ENCODE data around the gene CASP8.

The CASP8 gene

GRCh38 chr2:201260302-201260800, at the start of gene CASP8:
TSS of gene CASP8 (plus strand) at chr2:201260536. CDS start at chr2:201266487, 5,951 bp downstream.
- peaks cover 2% of the 10 kb centered on the region; the same call in 1 of the 2 replicates for H3K4me1 ChIP-seq (ENCODE audit: control insufficient read depth, insufficient read depth, low read length)
- H3K9me3 ChIP-seq (ENCODE audit: control insufficient read depth, insufficient read depth, low read length): no peaks in the 10 kb centered on the region
- no peak for DNase-seq (ENCODE audit: low read depth, low spot score)
- H3K27ac ChIP-seq (ENCODE audit: low read length): no peak within 1 kb of the TSS
- H3K36me3 ChIP-seq (ENCODE audit: control insufficient read depth, insufficient read depth, low read length): no peaks in the 10 kb centered on the region
- WGBS (ENCODE audit: insufficient coverage, insufficient read length): no CpG with 5 or more reads among the region's 10 CpGs
- no peaks in the 10 kb centered on the region for H3K27me3 ChIP-seq (ENCODE audit: control insufficient read depth, insufficient read depth, low read length)
- H3K4me3 ChIP-seq (ENCODE audit: low read length): no peak within 1 kb of the TSS

GRCh38 chr2:201215963-201216362, 44.4 kb upstream of the CASP8 start:
- no CpG with 5 or more reads among the region's 4 CpGs for WGBS (ENCODE audit: insufficient coverage, insufficient read length)
- H3K27ac ChIP-seq (ENCODE audit: low read length): no peak overlapping the region
- DNase-seq (ENCODE audit: low read depth, low spot score): no peak
- no peaks in the 10 kb centered on the region for H3K36me3 ChIP-seq (ENCODE audit: control insufficient read depth, insufficient read depth, low read length)
- H3K27me3 ChIP-seq (ENCODE audit: control insufficient read depth, insufficient read depth, low read length): no peaks in the 10 kb centered on the region
- no peaks in the 10 kb centered on the region for H3K9me3 ChIP-seq (ENCODE audit: control insufficient read depth, insufficient read depth, low read length)
- H3K4me1 ChIP-seq (ENCODE audit: control insufficient read depth, insufficient read depth, low read length): no peaks in the 10 kb centered on the region
- H3K4me3 ChIP-seq (ENCODE audit: low read length): no peak overlapping the region

DNA sequence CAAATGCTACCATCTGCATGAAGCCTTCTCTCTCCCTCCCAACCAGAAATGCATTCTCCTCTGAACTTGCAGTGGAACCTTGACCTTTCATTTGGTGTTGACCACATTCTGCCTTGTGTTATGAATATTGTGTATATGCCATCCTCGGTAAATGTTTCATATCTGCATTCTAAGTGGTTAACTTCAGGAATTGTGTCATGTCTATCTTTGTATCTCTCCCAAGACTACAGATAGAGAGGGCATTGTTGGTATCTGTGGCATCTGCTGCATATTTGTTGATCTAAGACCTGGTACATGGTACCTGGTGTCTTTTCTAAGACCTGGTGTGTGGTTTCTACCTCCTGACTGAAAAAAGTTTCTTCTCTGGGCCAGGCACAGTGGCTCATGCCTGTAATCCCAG, 43.4 kb upstream of the CASP8 start:
- no CpG with 5 or more reads among the region's 1 CpG for WGBS (ENCODE audit: insufficient coverage, insufficient read length)
- Histone ChIP-seq H3K4me3 (ENCODE audit: low read length) (no peak overlapping the region), H3K27me3 (ENCODE audit: control insufficient read depth, insufficient read depth, low read length) (no peaks in the 10 kb centered on the region), H3K9me3 (ENCODE audit: control insufficient read depth, insufficient read depth, low read length) (no peaks in the 10 kb centered on the region), H3K36me3 (ENCODE audit: control insufficient read depth, insufficient read depth, low read length) (no peaks in the 10 kb centered on the region), H3K4me1 (ENCODE audit: control insufficient read depth, insufficient read depth, low read length) (no peaks in the 10 kb centered on the region), H3K27ac (ENCODE audit: low read length) (no peak overlapping the region)
- DNase-seq (ENCODE audit: low read depth, low spot score): no peak

- no peaks in the 10 kb centered on the region for H3K9me3 ChIP-seq (ENCODE audit: control insufficient read depth, insufficient read depth, low read length)
- no peak for DNase-seq (ENCODE audit: low read depth, low spot score)
- no peak overlapping the region for H3K27ac ChIP-seq (ENCODE audit: low read length)
- H3K4me3 ChIP-seq (ENCODE audit: low read length): no peak overlapping the region
- WGBS (ENCODE audit: insufficient coverage, insufficient read length): no CpG with 5 or more reads among the region's 6 CpGs
- no peaks in the 10 kb centered on the region for H3K4me1 ChIP-seq (ENCODE audit: control insufficient read depth, insufficient read depth, low read length)
- H3K27me3 ChIP-seq (ENCODE audit: control insufficient read depth, insufficient read depth, low read length): no peaks in the 10 kb centered on the region
- H3K36me3 ChIP-seq (ENCODE audit: control insufficient read depth, insufficient read depth, low read length): no peaks in the 10 kb centered on the region
These were observed 41.6 kb upstream of the CASP8 start for GRCh38 chr2:201218780-201219179.

DNA sequence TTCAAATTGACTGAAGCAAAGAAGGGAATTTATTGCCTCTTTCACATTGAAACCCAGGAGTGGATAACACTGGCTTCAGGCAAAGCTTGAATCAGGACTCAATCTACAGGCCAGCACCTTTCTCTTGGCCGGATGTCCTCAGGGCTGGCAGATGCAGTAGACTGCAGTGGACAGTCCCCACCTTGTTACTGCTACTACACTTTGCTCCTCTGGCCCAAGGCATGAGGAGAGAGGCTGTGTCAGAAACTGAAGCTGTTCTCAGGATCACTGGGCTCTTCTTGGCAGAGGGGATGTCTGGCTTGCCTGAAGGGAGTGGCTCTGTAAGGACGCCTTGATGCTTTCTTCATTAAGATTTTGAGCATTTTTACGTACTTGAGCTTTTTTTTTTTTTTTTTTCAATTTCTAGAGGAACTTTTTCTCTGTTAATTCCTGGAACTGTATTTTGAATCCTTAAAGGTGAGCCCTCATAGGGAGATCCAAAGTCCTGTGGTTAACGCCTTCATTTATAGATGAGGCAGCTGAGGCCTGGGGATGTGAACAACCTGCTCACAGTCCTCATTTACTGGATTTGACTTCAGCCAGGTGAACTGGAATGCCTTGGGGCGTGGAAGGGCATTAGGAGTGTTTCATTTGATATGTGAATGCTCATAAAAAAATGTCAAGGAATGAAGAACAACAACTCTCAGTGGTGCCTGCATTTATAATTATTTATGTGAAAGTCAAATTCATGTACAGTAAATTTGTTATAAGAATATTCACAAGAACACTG, 40.8 kb upstream of the CASP8 start:
- no peak for DNase-seq (ENCODE audit: low read depth, low spot score)
- no peaks in the 10 kb centered on the region for H3K9me3 ChIP-seq (ENCODE audit: control insufficient read depth, insufficient read depth, low read length)
- WGBS (ENCODE audit: insufficient coverage, insufficient read length): no CpG with 5 or more reads among the region's 5 CpGs
- no peaks in the 10 kb centered on the region for H3K27me3 ChIP-seq (ENCODE audit: control insufficient read depth, insufficient read depth, low read length)
- H3K36me3 ChIP-seq (ENCODE audit: control insufficient read depth, insufficient read depth, low read length): no peaks in the 10 kb centered on the region
- no peak overlapping the region for H3K4me3 ChIP-seq (ENCODE audit: low read length)
- no peak overlapping the region for H3K27ac ChIP-seq (ENCODE audit: low read length)
- H3K4me1 ChIP-seq (ENCODE audit: control insufficient read depth, insufficient read depth, low read length): no peaks in the 10 kb centered on the region

GRCh38 chr2:201220102-201220570, 40.2 kb upstream of the CASP8 start:
- no CpG with 5 or more reads among the region's 4 CpGs for WGBS (ENCODE audit: insufficient coverage, insufficient read length)
- H3K4me1 ChIP-seq (ENCODE audit: control insufficient read depth, insufficient read depth, low read length): no peaks in the 10 kb centered on the region
- no peaks in the 10 kb centered on the region for H3K9me3 ChIP-seq (ENCODE audit: control insufficient read depth, insufficient read depth, low read length)
- no peak for DNase-seq (ENCODE audit: low read depth, low spot score)
- no peak overlapping the region for H3K27ac ChIP-seq (ENCODE audit: low read length)
- H3K27me3 ChIP-seq (ENCODE audit: control insufficient read depth, insufficient read depth, low read length): no peaks in the 10 kb centered on the region
- H3K36me3 ChIP-seq (ENCODE audit: control insufficient read depth, insufficient read depth, low read length): no peaks in the 10 kb centered on the region
- H3K4me3 ChIP-seq (ENCODE audit: low read length): no peak overlapping the region

- WGBS (ENCODE audit: insufficient coverage, insufficient read length): no CpG with 5 or more reads among the region's 8 CpGs
These were observed 37.0 kb upstream of the CASP8 start for GRCh38 chr2:201223089-201224073.

GRCh38 chr2:201228271-201228911, 31.9 kb upstream of the CASP8 start:
- H3K36me3 ChIP-seq (ENCODE audit: control insufficient read depth, insufficient read depth, low read length): no peaks in the 10 kb centered on the region
- H3K27ac ChIP-seq (ENCODE audit: low read length): no peak overlapping the region
- no peak for DNase-seq (ENCODE audit: low read depth, low spot score)
- H3K9me3 ChIP-seq (ENCODE audit: control insufficient read depth, insufficient read depth, low read length): no peaks in the 10 kb centered on the region
- no peaks in the 10 kb centered on the region for H3K4me1 ChIP-seq (ENCODE audit: control insufficient read depth, insufficient read depth, low read length)
- no peak overlapping the region for H3K4me3 ChIP-seq (ENCODE audit: low read length)
- H3K27me3 ChIP-seq (ENCODE audit: control insufficient read depth, insufficient read depth, low read length): no peaks in the 10 kb centered on the region
- WGBS (ENCODE audit: insufficient coverage, insufficient read length): no CpG with 5 or more reads among the region's 3 CpGs

More at GRCh38 chr2:201223089-201224073, 37.0 kb upstream of the CASP8 start:
- Histone ChIP-seq H3K27ac (ENCODE audit: low read length) (no peak overlapping the region), H3K36me3 (ENCODE audit: control insufficient read depth, insufficient read depth, low read length) (no peaks in the 10 kb centered on the region), H3K27me3 (ENCODE audit: control insufficient read depth, insufficient read depth, low read length) (no peaks in the 10 kb centered on the region), H3K4me1 (ENCODE audit: control insufficient read depth, insufficient read depth, low read length) (no peaks in the 10 kb centered on the region), H3K9me3 (ENCODE audit: control insufficient read depth, insufficient read depth, low read length) (no peaks in the 10 kb centered on the region), H3K4me3 (ENCODE audit: low read length) (no peak overlapping the region)
- DNase-seq (ENCODE audit: low read depth, low spot score): no peak

- DNase-seq (ENCODE audit: low read depth, low spot score): no peak
- no CpG with 5 or more reads among the region's 12 CpGs for WGBS (ENCODE audit: insufficient coverage, insufficient read length)
- Histone ChIP-seq H3K27me3 (ENCODE audit: control insufficient read depth, insufficient read depth, low read length) (no peaks in the 10 kb centered on the region), H3K36me3 (ENCODE audit: control insufficient read depth, insufficient read depth, low read length) (no peaks in the 10 kb centered on the region), H3K27ac (ENCODE audit: low read length) (no peak overlapping the region), H3K9me3 (ENCODE audit: control insufficient read depth, insufficient read depth, low read length) (no peaks in the 10 kb centered on the region), H3K4me3 (ENCODE audit: low read length) (no peak overlapping the region), H3K4me1 (ENCODE audit: control insufficient read depth, insufficient read depth, low read length) (no peaks in the 10 kb centered on the region)
These were observed 31.4 kb upstream of the CASP8 start for GRCh38 chr2:201228912-201229290.

Data from iPS DF 6.9 (cell line).